ENCODE data around the gene CYTH4.

DNA sequence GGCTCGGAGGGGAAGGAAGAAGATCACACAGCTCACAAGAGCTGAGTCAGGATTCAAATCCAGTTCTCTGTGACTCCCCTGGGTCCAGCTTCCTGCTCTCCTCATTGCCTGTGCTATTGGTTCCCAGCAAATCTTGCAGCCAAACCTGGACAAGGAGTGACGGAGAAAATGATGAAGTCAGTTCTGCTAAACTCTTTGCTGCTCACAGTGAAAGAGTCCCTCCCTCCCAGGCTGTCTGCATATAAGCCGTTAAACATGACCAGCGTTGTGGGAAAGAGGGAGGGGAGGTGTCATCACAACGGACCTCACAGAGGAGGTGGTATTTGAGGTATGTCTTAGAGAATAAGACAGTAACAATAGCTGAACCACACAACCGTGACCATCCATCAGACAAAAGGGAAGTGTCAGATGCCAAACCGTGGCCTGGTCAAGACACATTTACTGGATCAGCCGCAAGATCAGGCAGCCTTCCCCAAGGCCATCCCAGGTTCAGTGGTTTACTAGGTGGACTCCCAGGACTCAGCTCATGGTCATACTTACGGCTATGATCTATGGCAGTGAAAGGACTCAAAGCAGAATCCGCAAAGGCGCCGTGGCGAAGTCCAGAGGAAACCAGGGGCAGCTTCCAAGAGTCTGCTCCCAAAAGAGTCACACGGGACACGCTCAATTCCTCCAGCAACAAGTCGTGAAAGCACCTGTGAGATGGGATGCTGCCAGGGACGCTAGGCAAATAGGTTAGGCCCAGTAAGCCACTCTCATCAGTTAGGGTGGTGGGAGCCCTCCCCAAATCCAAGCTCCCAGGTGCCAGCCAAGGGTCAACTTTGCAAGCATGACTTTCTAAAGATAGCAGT, 2.8 kb upstream of the CYTH4 start:
- TF ChIP-seq, protein P1, sequence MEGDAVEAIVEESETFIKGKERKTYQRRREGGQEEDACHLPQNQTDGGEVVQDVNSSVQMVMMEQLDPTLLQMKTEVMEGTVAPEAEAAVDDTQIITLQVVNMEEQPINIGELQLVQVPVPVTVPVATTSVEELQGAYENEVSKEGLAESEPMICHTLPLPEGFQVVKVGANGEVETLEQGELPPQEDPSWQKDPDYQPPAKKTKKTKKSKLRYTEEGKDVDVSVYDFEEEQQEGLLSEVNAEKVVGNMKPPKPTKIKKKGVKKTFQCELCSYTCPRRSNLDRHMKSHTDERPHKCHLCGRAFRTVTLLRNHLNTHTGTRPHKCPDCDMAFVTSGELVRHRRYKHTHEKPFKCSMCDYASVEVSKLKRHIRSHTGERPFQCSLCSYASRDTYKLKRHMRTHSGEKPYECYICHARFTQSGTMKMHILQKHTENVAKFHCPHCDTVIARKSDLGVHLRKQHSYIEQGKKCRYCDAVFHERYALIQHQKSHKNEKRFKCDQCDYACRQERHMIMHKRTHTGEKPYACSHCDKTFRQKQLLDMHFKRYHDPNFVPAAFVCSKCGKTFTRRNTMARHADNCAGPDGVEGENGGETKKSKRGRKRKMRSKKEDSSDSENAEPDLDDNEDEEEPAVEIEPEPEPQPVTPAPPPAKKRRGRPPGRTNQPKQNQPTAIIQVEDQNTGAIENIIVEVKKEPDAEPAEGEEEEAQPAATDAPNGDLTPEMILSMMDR (IDR thresholded peaks at IDR 0.05) = no peak
- no peak for TF ChIP-seq GTF2I (CRISPR knock-in tag; conservative IDR thresholded peaks at IDR 0.05)
- TF ChIP-seq NR2C2 (CRISPR knock-in tag; IDR thresholded peaks at IDR 0.05) = no peak
- no peak for TF ChIP-seq FOXK1 (CRISPR knock-in tag; IDR thresholded peaks at IDR 0.05)
- TF ChIP-seq, protein P2, sequence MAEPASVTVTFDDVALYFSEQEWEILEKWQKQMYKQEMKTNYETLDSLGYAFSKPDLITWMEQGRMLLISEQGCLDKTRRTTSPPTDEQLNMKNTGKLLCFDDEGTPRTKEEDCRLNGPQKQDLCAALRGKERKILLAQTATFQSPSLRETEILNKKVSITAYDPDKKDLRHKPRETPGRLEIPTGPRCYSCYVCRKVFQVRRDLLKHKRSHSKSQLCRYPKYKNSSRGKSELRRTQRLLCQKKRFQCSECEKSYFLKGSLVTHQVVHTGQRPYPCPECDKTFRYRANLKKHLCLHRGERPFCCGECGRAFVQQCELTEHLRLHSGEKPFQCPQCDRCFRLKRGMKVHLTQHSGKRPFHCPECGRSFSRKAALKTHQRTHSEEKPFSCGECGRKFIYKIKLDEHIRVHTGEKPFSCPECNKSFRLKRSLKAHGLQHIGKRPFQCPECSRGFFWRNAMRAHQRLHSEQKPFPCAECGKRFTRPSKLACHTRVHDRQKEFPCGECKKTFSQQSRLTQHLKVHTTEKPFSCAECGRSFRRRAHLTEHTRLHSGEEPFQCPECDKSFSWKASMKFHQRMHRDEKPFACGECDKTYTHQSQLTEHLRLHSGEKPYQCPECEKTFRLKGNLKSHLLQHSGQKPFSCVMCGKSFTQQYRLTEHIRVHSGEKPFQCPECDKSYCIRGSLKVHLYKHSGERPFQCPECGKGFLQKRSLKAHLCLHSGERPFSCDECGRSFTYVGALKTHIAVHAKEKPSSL (CRISPR knock-in tag; conservative IDR thresholded peaks at IDR 0.05) = no peak
- TF ChIP-seq, protein P3, sequence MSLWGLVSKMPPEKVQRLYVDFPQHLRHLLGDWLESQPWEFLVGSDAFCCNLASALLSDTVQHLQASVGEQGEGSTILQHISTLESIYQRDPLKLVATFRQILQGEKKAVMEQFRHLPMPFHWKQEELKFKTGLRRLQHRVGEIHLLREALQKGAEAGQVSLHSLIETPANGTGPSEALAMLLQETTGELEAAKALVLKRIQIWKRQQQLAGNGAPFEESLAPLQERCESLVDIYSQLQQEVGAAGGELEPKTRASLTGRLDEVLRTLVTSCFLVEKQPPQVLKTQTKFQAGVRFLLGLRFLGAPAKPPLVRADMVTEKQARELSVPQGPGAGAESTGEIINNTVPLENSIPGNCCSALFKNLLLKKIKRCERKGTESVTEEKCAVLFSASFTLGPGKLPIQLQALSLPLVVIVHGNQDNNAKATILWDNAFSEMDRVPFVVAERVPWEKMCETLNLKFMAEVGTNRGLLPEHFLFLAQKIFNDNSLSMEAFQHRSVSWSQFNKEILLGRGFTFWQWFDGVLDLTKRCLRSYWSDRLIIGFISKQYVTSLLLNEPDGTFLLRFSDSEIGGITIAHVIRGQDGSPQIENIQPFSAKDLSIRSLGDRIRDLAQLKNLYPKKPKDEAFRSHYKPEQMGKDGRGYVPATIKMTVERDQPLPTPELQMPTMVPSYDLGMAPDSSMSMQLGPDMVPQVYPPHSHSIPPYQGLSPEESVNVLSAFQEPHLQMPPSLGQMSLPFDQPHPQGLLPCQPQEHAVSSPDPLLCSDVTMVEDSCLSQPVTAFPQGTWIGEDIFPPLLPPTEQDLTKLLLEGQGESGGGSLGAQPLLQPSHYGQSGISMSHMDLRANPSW (CRISPR knock-in tag; conservative IDR thresholded peaks at IDR 0.05; ENCODE audit: low read depth) = no peak
- no peak for TF ChIP-seq ZNF512 (CRISPR knock-in tag; IDR thresholded peaks at IDR 0.05; ENCODE audit: borderline replicate concordance)
- TF ChIP-seq, protein P4, sequence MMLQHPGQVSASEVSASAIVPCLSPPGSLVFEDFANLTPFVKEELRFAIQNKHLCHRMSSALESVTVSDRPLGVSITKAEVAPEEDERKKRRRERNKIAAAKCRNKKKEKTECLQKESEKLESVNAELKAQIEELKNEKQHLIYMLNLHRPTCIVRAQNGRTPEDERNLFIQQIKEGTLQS (CRISPR knock-in tag; conservative IDR thresholded peaks at IDR 0.05) = no peak
- no peak for TF ChIP-seq RELA (CRISPR knock-in tag; IDR thresholded peaks at IDR 0.05; ENCODE audit: borderline replicate concordance)
- TF ChIP-seq USF2 (CRISPR knock-in tag; IDR thresholded peaks at IDR 0.05) = no peak
- TF ChIP-seq, protein P5, sequence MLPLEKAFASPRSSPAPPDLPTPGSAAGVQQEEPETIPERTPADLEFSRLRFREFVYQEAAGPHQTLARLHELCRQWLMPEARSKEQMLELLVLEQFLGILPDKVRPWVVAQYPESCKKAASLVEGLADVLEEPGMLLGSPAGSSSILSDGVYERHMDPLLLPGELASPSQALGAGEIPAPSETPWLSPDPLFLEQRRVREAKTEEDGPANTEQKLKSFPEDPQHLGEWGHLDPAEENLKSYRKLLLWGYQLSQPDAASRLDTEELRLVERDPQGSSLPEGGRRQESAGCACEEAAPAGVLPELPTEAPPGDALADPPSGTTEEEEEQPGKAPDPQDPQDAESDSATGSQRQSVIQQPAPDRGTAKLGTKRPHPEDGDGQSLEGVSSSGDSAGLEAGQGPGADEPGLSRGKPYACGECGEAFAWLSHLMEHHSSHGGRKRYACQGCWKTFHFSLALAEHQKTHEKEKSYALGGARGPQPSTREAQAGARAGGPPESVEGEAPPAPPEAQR (CRISPR knock-in tag; IDR thresholded peaks at IDR 0.05) = no peak
- TF ChIP-seq FOXJ3 (CRISPR knock-in tag; IDR thresholded peaks at IDR 0.05; ENCODE audit: borderline replicate concordance) = no peak
- no peak for TF ChIP-seq TCF7 (CRISPR knock-in tag; IDR thresholded peaks at IDR 0.05; ENCODE audit: low read depth)
- TF ChIP-seq MXD4 (CRISPR knock-in tag; IDR thresholded peaks at IDR 0.05; ENCODE audit: borderline replicate concordance) = no peak
